ENCODE measurements around the gene GPC5. TPM values are rescaled to one million over a fixed set of nuclear protein-coding genes. Genes with fewer than 3 reads are reported as not detected.
A peak's percentile ranks its signal among the peaks of the same experiment; 100 is the strongest.
"Not testable (repeated sequence)": the region's sequence is repeated elsewhere in the genome, so short reads cannot be mapped to it uniquely, and the experiment has no call there.

The GPC5 gene
- polyA plus RNA-seq: under 1 TPM in 2 of 4 donors, not detected in 2; 0.18 to 0.86 TPM
- long read RNA-seq, donor 1: 0 reads
- long read RNA-seq, donor 2: 0 reads
- long read RNA-seq, donor 3: 0 reads
- long read RNA-seq, donor 4: 0 reads
- long read RNA-seq, donor 5: 0 reads
- long read RNA-seq, donor 6: 0 reads
- long read RNA-seq, donor 7: 0 reads
- long read RNA-seq, donor 8: 0 reads
- long read RNA-seq, donor 9: 0 reads
- long read RNA-seq, donor 10: 0 reads

- H3K9me3 ChIP-seq (ENCODE audit: control insufficient read depth in 2 of 2, insufficient read depth in 1 of 2, low read depth in 1 of 2, low read length in 1 of 2): no peaks in the 10 kb centered on the region
- FAIRE-seq: no peak
- H3K27ac ChIP-seq (ENCODE audit: low read depth in 1 of 3, low read length in 2 of 3): no peak within 1 kb of the TSS
- H3K4me1 ChIP-seq (ENCODE audit: control insufficient read depth in 3 of 3, insufficient read depth in 2 of 3, low read depth in 1 of 3, low read length in 2 of 3): peaks cover 3 to 9% (median 4%) of the 10 kb centered on the region in 3 donors
- H3K27me3 ChIP-seq (ENCODE audit: control insufficient read depth in 3 of 3, insufficient read depth in 3 of 3, low read length in 3 of 3): peaks cover 0 to 44% (median 19%) of the 10 kb centered on the region in 3 donors
- peak within 1 kb of the TSS; percentile 36 to 61 (median 46) for H3K4me3 ChIP-seq (ENCODE audit: low read depth in 1 of 3, low read length in 3 of 3)
- H3K36me3 ChIP-seq (ENCODE audit: control insufficient read depth in 3 of 3, insufficient read depth in 2 of 3, low read depth in 1 of 3, low read length in 3 of 3): no peaks in the 10 kb centered on the region
- 0 to 2% (median 1%) methylated on average over 65 to 76 of the region's 76 CpGs for WGBS, 3 donors
- peak; percentile 73 to 83 for DNase-seq
Observed at GRCh38 chr13:91398413-91399188, at the start of gene GPC5. TSS of gene GPC5 (plus strand) at chr13:91398621.

DNA sequence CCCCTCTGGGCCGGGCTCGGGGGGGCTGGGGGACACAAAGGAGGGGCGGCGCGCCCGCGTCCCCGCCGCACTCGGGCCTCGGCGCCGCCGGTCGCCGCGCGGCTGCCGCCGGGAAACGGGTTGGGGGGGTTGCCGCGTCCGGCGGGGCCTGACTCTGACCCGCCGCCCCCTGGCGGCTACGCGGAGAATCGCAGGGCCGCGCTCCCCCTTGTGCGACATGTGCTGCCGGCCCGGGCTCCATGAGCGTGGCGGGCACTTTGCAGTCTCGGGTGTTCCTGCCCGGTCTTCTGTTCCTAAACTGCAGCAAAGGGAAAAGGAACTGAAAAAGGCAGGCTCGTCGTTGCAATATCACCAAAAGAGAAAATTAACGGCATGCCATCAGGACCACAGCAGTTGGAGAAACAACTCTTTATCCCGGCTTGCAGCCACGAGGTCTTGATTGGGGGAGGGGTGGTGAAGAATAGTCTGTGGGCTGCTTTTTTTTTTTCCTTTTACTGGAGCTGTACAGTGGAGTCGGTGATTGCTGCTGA, 49.5 kb upstream of the GPC5 start:
- H3K9me3 ChIP-seq (ENCODE audit: control insufficient read depth in 2 of 2, insufficient read depth in 1 of 2, low read depth in 1 of 2, low read length in 1 of 2): no peaks in the 10 kb centered on the region
- no peaks in the 10 kb centered on the region for H3K27me3 ChIP-seq (ENCODE audit: control insufficient read depth in 3 of 3, insufficient read depth in 3 of 3, low read length in 3 of 3)
- peak; percentile 85 to 98 for DNase-seq
- H3K36me3 ChIP-seq (ENCODE audit: control insufficient read depth in 3 of 3, insufficient read depth in 2 of 3, low read depth in 1 of 3, low read length in 3 of 3): peaks cover 0 to 7% (median 0%) of the 10 kb centered on the region in 3 donors
- no peak for FAIRE-seq
- H3K4me1 ChIP-seq (ENCODE audit: control insufficient read depth in 3 of 3, insufficient read depth in 2 of 3, low read depth in 1 of 3, low read length in 2 of 3): peaks cover 2 to 9% (median 3%) of the 10 kb centered on the region in 3 donors
- peak overlapping the region; percentile 66 to 97 (median 92) for H3K4me3 ChIP-seq (ENCODE audit: low read depth in 1 of 3, low read length in 3 of 3)
- 0 to 1% (median 0%) methylated on average over 39 to 46 of the region's 46 CpGs for WGBS, 3 donors
- peak overlapping the region; percentile 57 to 92 (median 90) for H3K27ac ChIP-seq (ENCODE audit: low read depth in 1 of 3, low read length in 2 of 3)

DNA sequence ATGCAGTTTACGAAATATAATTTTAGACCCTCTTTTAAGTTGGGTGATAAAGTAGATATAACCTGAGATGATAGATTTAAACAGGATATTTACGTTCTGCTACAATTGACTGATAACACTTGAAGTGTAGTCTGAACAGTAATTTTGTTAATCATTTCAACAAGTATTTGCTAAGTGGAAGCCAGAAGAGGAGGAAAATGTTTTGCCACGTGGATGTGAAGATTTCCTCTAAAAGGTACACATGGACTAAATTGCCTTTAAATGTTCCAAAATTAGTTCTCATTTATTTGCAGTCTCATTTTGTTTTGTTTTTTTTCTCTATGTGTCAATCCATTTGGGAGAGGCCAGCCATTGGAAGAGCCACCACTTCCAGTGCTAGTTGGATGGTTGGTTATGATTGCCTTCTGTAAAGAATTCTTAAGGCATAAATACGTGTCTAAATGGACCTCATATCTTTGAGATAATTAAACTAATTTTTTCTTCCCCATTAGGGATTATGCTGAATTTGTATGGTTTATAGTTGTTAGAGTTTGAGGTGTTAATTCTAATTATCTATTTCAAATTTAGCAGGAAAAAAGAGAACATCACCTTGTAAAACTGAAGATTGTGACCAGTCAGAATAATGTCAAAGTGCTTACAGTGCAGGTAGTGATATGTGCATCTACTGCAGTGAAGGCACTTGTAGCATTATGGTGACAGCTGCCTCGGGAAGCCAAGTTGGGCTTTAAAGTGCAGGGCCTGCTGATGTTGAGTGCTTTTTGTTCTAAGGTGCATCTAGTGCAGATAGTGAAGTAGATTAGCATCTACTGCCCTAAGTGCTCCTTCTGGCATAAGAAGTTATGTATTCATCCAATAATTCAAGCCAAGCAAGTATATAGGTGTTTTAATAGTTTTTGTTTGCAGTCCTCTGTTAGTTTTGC, 48.2 kb upstream of the GPC5 start:
- 14 to 46% (median 21%) methylated on average over 5 of the region's 5 CpGs for WGBS, 3 donors
- FAIRE-seq: no peak
- Histone ChIP-seq H3K4me1 (ENCODE audit: control insufficient read depth in 3 of 3, insufficient read depth in 2 of 3, low read depth in 1 of 3, low read length in 2 of 3) (peaks cover 3 to 9% (median 4%) of the 10 kb centered on the region in 3 donors), H3K27me3 (ENCODE audit: control insufficient read depth in 3 of 3, insufficient read depth in 3 of 3, low read length in 3 of 3) (no peaks in the 10 kb centered on the region), H3K4me3 (ENCODE audit: low read depth in 1 of 3, low read length in 3 of 3) (peak overlapping the region in 1 of 3 donors; percentile 13), H3K36me3 (ENCODE audit: control insufficient read depth in 3 of 3, insufficient read depth in 2 of 3, low read depth in 1 of 3, low read length in 3 of 3) (peaks cover 0 to 7% (median 0%) of the 10 kb centered on the region in 3 donors), H3K9me3 (ENCODE audit: control insufficient read depth in 2 of 2, insufficient read depth in 1 of 2, low read depth in 1 of 2, low read length in 1 of 2) (no peaks in the 10 kb centered on the region), H3K27ac (ENCODE audit: low read depth in 1 of 3, low read length in 2 of 3) (no peak overlapping the region)
- DNase-seq: no peak

DNA sequence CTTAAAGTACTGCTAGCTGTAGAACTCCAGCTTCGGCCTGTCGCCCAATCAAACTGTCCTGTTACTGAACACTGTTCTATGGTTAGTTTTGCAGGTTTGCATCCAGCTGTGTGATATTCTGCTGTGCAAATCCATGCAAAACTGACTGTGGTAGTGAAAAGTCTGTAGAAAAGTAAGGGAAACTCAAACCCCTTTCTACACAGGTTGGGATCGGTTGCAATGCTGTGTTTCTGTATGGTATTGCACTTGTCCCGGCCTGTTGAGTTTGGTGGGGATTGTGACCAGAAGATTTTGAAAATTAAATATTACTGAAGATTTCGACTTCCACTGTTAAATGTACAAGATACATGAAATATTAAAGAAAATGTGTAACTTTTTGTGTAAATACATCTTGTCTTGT, 47.3 kb upstream of the GPC5 start:
- H3K27ac ChIP-seq (ENCODE audit: low read depth in 1 of 3, low read length in 2 of 3): no peak overlapping the region
- H3K4me1 ChIP-seq (ENCODE audit: control insufficient read depth in 3 of 3, insufficient read depth in 2 of 3, low read depth in 1 of 3, low read length in 2 of 3): peaks cover 3 to 9% (median 4%) of the 10 kb centered on the region in 3 donors
- 70 to 75% (median 75%) methylated on average over 5 of the region's 5 CpGs for WGBS, 3 donors
- DNase-seq (no peak), FAIRE-seq (no peak)
- H3K27me3 ChIP-seq (ENCODE audit: control insufficient read depth in 3 of 3, insufficient read depth in 3 of 3, low read length in 3 of 3): no peaks in the 10 kb centered on the region
- H3K4me3 ChIP-seq (ENCODE audit: low read depth in 1 of 3, low read length in 3 of 3): no peak overlapping the region
- H3K9me3 ChIP-seq (ENCODE audit: control insufficient read depth in 2 of 2, insufficient read depth in 1 of 2, low read depth in 1 of 2, low read length in 1 of 2): no peaks in the 10 kb centered on the region
- peaks cover 0 to 7% (median 0%) of the 10 kb centered on the region in 3 donors for H3K36me3 ChIP-seq (ENCODE audit: control insufficient read depth in 3 of 3, insufficient read depth in 2 of 3, low read depth in 1 of 3, low read length in 3 of 3)

GRCh38 chr13:91351980-91352379, 46.4 kb upstream of the GPC5 start:
- no peak for FAIRE-seq
- WGBS, 3 donors: 79 to 88% (median 83%) methylated on average over 2 of the region's 2 CpGs

DNA sequence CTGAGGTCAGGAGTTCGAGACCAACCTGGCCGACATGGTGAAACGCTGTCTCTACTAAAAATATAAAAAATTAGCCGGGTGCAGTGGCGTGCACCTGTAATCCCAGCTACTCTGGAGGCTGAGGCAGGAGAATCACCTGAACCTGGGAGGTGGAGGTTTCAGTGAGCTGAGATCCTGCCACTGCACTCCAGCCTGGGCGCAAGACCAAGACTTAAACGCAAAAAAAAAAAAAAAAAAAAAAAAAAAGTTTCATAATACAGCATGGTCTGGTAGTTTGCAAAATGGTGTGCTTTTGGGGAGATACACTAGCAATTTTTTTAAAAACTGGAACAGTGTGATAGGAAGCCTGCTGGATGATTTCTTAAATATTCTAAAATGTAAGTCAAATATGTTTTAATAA, 45.5 kb upstream of the GPC5 start:
- H3K4me1 ChIP-seq (ENCODE audit: control insufficient read depth in 3 of 3, insufficient read depth in 2 of 3, low read depth in 1 of 3, low read length in 2 of 3): peaks cover 3 to 13% (median 7%) of the 10 kb centered on the region in 3 donors
- not testable (repeated sequence) for H3K36me3 ChIP-seq (ENCODE audit: control insufficient read depth in 3 of 3, insufficient read depth in 2 of 3, low read depth in 1 of 3, low read length in 3 of 3); H3K27ac ChIP-seq (ENCODE audit: low read depth in 1 of 3, low read length in 2 of 3); H3K27me3 ChIP-seq (ENCODE audit: control insufficient read depth in 3 of 3, insufficient read depth in 3 of 3, low read length in 3 of 3); H3K4me3 ChIP-seq (ENCODE audit: low read depth in 1 of 3, low read length in 3 of 3); FAIRE-seq; H3K9me3 ChIP-seq (ENCODE audit: control insufficient read depth in 2 of 2, insufficient read depth in 1 of 2, low read depth in 1 of 2, low read length in 1 of 2); DNase-seq
- 77 to 81% (median 81%) methylated on average over 7 of the region's 7 CpGs for WGBS, 3 donors

More at GRCh38 chr13:91351980-91352379, 46.4 kb upstream of the GPC5 start:
- no peak for DNase-seq
- H3K9me3 ChIP-seq (ENCODE audit: control insufficient read depth in 2 of 2, insufficient read depth in 1 of 2, low read depth in 1 of 2, low read length in 1 of 2): no peaks in the 10 kb centered on the region
- no peaks in the 10 kb centered on the region for H3K27me3 ChIP-seq (ENCODE audit: control insufficient read depth in 3 of 3, insufficient read depth in 3 of 3, low read length in 3 of 3)
- peaks cover 0 to 7% (median 0%) of the 10 kb centered on the region in 3 donors for H3K36me3 ChIP-seq (ENCODE audit: control insufficient read depth in 3 of 3, insufficient read depth in 2 of 3, low read depth in 1 of 3, low read length in 3 of 3)
- peaks cover 3 to 7% (median 5%) of the 10 kb centered on the region in 3 donors for H3K4me1 ChIP-seq (ENCODE audit: control insufficient read depth in 3 of 3, insufficient read depth in 2 of 3, low read depth in 1 of 3, low read length in 2 of 3)
- H3K4me3 ChIP-seq (ENCODE audit: low read depth in 1 of 3, low read length in 3 of 3): no peak overlapping the region
- H3K27ac ChIP-seq (ENCODE audit: low read depth in 1 of 3, low read length in 2 of 3): no peak overlapping the region

- DNase-seq (no peak), FAIRE-seq (no peak)
- Histone ChIP-seq H3K4me3 (ENCODE audit: low read depth in 1 of 3, low read length in 3 of 3) (no peak overlapping the region), H3K27me3 (ENCODE audit: control insufficient read depth in 3 of 3, insufficient read depth in 3 of 3, low read length in 3 of 3) (no peaks in the 10 kb centered on the region), H3K27ac (ENCODE audit: low read depth in 1 of 3, low read length in 2 of 3) (no peak overlapping the region), H3K4me1 (ENCODE audit: control insufficient read depth in 3 of 3, insufficient read depth in 2 of 3, low read depth in 1 of 3, low read length in 2 of 3) (peaks cover 7 to 13% (median 7%) of the 10 kb centered on the region in 3 donors), H3K9me3 (ENCODE audit: control insufficient read depth in 2 of 2, insufficient read depth in 1 of 2, low read depth in 1 of 2, low read length in 1 of 2) (no peaks in the 10 kb centered on the region), H3K36me3 (ENCODE audit: control insufficient read depth in 3 of 3, insufficient read depth in 2 of 3, low read depth in 1 of 3, low read length in 3 of 3) (peaks cover 0 to 7% (median 0%) of the 10 kb centered on the region in 3 donors)
- 0 to 23% (median 14%) methylated on average over 1 of the region's 1 CpG for WGBS, 3 donors
Observed at GRCh38 chr13:91353494-91353893, 44.9 kb upstream of the GPC5 start.

Measured in small intestine (tissue), 16 donors.